GM23338 (cell line): ENCODE data around the gene TCERG1.
A peak's percentile ranks its signal among the peaks of the same experiment; 100 is the strongest.

Experiments used
- CREB1 ChIP-seq: fragments of 250-450 bp; sonication (Bioruptor Pico); IDR thresholded peaks from 2 replicates; pipeline ENCODE4 v1.5.0; 2020; ENCODE audit warnings: low read depth, mild to moderate bottlenecking, moderate library complexity
- CTCF ChIP-seq, 2 experiments: fragments of 200-600 bp in 1 of 2; sonication (generic) in 1 of 2; conservative IDR thresholded peaks; 2 replicates each; pipeline versions ENCODE4 v1.5.1 to v1.6.1; 2016 to 2017; ENCODE audit warnings: antibody characterized with exemption in 2 of 2, low read depth in 2 of 2, mild to moderate bottlenecking in 2 of 2, moderate library complexity in 1 of 2
- ETS1 ChIP-seq: IDR thresholded peaks from 2 replicates; pipeline ENCODE4 v1.6.1; 2016; ENCODE audit warnings: antibody characterized with exemption
- EZH2 ChIP-seq: fragments of 200-600 bp; sonication (generic); IDR thresholded peaks from one replicate; pipeline ENCODE4 v1.8.0; 2017; ENCODE audit warnings: antibody characterized with exemption, mild to moderate bottlenecking, low read depth; ENCODE audit not compliant: unreplicated experiment
- EZH2phosphoT487 ChIP-seq: fragments of 200-600 bp; sonication (generic); IDR thresholded peaks from one replicate; pipeline ENCODE4 v1.8.1; 2018; ENCODE audit warnings: antibody characterized with exemption; ENCODE audit not compliant: unreplicated experiment
- JUNB ChIP-seq: IDR thresholded peaks from one replicate; pipeline ENCODE4 v1.6.1; 2016; ENCODE audit warnings: antibody characterized with exemption; ENCODE audit not compliant: unreplicated experiment
- NANOG ChIP-seq: IDR thresholded peaks from 2 replicates; pipeline ENCODE4 v1.6.1; 2016; ENCODE audit warnings: antibody characterized with exemption, borderline replicate concordance
- POLR2AphosphoS5 ChIP-seq: IDR thresholded peaks from 2 replicates; pipeline ENCODE4 v1.6.1; 2016; ENCODE audit warnings: antibody characterized with exemption, low read depth
- REST ChIP-seq: IDR thresholded peaks from one replicate; pipeline ENCODE4 v1.6.1; 2018; ENCODE audit warnings: antibody characterized with exemption; ENCODE audit not compliant: unreplicated experiment
- STAT1 ChIP-seq: IDR thresholded peaks from one replicate; pipeline ENCODE4 v1.6.1; 2016; ENCODE audit warnings: antibody characterized with exemption; ENCODE audit not compliant: unreplicated experiment
- ZNF114 ChIP-seq: fragments of 250-450 bp; sonication (Bioruptor Pico); IDR thresholded peaks from 2 replicates; pipeline ENCODE4 v1.5.0; 2020; ENCODE audit warnings: mild to moderate bottlenecking, moderate library complexity
- ZNF331 ChIP-seq: fragments of 250-450 bp; sonication (Bioruptor Pico); IDR thresholded peaks from 2 replicates; pipeline ENCODE4 v1.5.0; 2020; ENCODE audit warnings: low read depth, mild to moderate bottlenecking, moderate library complexity
- TF ChIP-seq, protein P1 (sequence below): fragments of 250-450 bp; sonication (Bioruptor Pico); IDR thresholded peaks from 2 replicates; pipeline ENCODE4 v1.5.0; 2020; ENCODE audit warnings: mild to moderate bottlenecking, moderate library complexity

GRCh38 chr5:146466521-146467349 is 19.6 kb downstream of the TCERG1 start:
- TF ChIP-seq CTCF (conservative IDR thresholded peaks at IDR 0.05; ENCODE audit: low read depth in 2 of 2): peak in 1 of 2 experiments; percentile 60; a peak in 3 of 4 replicates
- TF ChIP-seq EZH2: no peak
- no peak for TF ChIP-seq POLR2AphosphoS5
- TF ChIP-seq REST: no peak
- no peak for TF ChIP-seq EZH2phosphoT487
- TF ChIP-seq STAT1: no peak
- no peak for TF ChIP-seq ZNF114 (CRISPR knock-in tag)
- no peak for TF ChIP-seq ZNF331 (CRISPR knock-in tag)
- no peak for TF ChIP-seq NANOG
- TF ChIP-seq, protein P1, sequence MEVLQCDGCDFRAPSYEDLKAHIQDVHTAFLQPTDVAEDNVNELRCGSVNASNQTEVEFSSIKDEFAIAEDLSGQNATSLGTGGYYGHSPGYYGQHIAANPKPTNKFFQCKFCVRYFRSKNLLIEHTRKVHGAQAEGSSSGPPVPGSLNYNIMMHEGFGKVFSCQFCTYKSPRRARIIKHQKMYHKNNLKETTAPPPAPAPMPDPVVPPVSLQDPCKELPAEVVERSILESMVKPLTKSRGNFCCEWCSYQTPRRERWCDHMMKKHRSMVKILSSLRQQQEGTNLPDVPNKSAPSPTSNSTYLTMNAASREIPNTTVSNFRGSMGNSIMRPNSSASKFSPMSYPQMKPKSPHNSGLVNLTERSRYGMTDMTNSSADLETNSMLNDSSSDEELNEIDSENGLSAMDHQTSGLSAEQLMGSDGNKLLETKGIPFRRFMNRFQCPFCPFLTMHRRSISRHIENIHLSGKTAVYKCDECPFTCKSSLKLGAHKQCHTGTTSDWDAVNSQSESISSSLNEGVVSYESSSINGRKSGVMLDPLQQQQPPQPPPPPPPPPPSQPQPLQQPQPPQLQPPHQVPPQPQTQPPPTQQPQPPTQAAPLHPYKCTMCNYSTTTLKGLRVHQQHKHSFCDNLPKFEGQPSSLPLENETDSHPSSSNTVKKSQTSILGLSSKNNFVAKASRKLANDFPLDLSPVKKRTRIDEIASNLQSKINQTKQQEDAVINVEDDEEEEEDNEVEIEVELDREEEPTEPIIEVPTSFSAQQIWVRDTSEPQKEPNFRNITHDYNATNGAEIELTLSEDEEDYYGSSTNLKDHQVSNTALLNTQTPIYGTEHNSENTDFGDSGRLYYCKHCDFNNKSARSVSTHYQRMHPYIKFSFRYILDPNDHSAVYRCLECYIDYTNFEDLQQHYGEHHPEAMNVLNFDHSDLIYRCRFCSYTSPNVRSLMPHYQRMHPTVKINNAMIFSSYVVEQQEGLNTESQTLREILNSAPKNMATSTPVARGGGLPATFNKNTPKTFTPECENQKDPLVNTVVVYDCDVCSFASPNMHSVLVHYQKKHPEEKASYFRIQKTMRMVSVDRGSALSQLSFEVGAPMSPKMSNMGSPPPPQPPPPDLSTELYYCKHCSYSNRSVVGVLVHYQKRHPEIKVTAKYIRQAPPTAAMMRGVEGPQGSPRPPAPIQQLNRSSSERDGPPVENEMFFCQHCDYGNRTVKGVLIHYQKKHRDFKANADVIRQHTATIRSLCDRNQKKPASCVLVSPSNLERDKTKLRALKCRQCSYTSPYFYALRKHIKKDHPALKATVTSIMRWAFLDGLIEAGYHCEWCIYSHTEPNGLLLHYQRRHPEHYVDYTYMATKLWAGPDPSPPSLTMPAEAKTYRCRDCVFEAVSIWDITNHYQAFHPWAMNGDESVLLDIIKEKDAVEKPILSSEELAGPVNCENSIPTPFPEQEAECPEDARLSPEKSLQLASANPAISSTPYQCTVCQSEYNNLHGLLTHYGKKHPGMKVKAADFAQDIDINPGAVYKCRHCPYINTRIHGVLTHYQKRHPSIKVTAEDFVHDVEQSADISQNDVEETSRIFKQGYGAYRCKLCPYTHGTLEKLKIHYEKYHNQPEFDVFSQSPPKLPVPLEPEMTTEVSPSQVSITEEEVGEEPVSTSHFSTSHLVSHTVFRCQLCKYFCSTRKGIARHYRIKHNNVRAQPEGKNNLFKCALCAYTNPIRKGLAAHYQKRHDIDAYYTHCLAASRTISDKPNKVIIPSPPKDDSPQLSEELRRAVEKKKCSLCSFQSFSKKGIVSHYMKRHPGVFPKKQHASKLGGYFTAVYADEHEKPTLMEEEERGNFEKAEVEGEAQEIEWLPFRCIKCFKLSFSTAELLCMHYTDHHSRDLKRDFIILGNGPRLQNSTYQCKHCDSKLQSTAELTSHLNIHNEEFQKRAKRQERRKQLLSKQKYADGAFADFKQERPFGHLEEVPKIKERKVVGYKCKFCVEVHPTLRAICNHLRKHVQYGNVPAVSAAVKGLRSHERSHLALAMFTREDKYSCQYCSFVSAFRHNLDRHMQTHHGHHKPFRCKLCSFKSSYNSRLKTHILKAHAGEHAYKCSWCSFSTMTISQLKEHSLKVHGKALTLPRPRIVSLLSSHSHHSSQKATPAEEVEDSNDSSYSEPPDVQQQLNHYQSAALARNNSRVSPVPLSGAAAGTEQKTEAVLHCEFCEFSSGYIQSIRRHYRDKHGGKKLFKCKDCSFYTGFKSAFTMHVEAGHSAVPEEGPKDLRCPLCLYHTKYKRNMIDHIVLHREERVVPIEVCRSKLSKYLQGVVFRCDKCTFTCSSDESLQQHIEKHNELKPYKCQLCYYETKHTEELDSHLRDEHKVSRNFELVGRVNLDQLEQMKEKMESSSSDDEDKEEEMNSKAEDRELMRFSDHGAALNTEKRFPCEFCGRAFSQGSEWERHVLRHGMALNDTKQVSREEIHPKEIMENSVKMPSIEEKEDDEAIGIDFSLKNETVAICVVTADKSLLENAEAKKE (CRISPR knock-in tag): no peak
- TF ChIP-seq ETS1: no peak
- TF ChIP-seq CREB1 (CRISPR knock-in tag): no peak
- TF ChIP-seq JUNB: no peak
